ENCODE data around the gene ZNF597.

DNA sequence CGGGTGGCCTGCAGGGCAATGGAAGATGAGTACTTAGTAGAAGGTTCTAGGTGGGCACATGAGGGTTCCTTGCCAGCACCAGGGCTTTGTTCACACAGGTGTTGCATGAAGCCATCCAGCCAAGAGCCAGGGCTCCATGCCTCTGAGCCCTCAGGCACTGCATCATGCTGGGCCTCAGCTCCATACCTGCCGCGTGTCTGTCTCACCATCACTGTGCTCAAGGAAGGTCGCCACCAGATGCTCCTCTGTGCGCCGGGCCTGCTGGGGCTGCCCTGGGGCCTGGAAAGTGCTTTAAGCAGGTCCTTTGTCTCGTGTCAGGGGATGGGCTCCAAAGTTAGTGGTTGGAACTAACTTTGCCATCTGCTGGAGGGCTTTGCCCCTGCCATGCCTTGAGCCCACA is 26.4 kb upstream of the ZNF597 start:
- TF ChIP-seq, protein P1, sequence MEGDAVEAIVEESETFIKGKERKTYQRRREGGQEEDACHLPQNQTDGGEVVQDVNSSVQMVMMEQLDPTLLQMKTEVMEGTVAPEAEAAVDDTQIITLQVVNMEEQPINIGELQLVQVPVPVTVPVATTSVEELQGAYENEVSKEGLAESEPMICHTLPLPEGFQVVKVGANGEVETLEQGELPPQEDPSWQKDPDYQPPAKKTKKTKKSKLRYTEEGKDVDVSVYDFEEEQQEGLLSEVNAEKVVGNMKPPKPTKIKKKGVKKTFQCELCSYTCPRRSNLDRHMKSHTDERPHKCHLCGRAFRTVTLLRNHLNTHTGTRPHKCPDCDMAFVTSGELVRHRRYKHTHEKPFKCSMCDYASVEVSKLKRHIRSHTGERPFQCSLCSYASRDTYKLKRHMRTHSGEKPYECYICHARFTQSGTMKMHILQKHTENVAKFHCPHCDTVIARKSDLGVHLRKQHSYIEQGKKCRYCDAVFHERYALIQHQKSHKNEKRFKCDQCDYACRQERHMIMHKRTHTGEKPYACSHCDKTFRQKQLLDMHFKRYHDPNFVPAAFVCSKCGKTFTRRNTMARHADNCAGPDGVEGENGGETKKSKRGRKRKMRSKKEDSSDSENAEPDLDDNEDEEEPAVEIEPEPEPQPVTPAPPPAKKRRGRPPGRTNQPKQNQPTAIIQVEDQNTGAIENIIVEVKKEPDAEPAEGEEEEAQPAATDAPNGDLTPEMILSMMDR (IDR thresholded peaks at IDR 0.05; ENCODE audit: low read depth, low read length), result no peak
- TF ChIP-seq POLR2A (IDR thresholded peaks at IDR 0.05; ENCODE audit: extremely low read depth, insufficient read length), result no peak
- no peak for TF ChIP-seq MYC (IDR thresholded peaks at IDR 0.05; ENCODE audit: low read depth, low read length)
- TF ChIP-seq, protein P2, sequence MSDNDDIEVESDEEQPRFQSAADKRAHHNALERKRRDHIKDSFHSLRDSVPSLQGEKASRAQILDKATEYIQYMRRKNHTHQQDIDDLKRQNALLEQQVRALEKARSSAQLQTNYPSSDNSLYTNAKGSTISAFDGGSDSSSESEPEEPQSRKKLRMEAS (IDR thresholded peaks at IDR 0.05; ENCODE audit: low read depth, low read length), result no peak
